Measurements from ENCODE around the gene ITGAE.

ITGAE gene

GRCh38 chr17:3817851-3818605, 17.0 kb upstream of the ITGAE start:
- POLR2A ChIA-PET, result no interaction called here
- 98% methylated on average over 10 of the region's 12 CpGs for WGBS (ENCODE audit: insufficient coverage)
- peaks cover 30 to 82% (median 58%) of the 10 kb centered on the region in 4 experiments for H3K36me3 ChIP-seq (ENCODE audit: control insufficient read depth in 4 of 4, insufficient read depth in 4 of 4, low read length in 3 of 4)
- peaks cover 0 to 5% (median 0%) of the 10 kb centered on the region in 4 experiments for H3K4me1 ChIP-seq (ENCODE audit: control extremely low read depth in 1 of 4, control insufficient read depth in 4 of 4, insufficient read depth in 4 of 4, low read length in 3 of 4)
- H3K27me3 ChIP-seq (replicated peaks in 2 of 5; ENCODE audit: control insufficient read depth in 4 of 5, insufficient read depth in 5 of 5, low read length in 4 of 5), result no peaks in the 10 kb centered on the region
- no peak overlapping the region for H3K4me3 ChIP-seq (ENCODE audit: control insufficient read depth in 1 of 7, extremely low read depth in 1 of 7, insufficient read depth in 4 of 7, low read depth in 2 of 7, low read length in 6 of 7)
- no peak overlapping the region for H3K27ac ChIP-seq (ENCODE audit: insufficient read depth in 1 of 2, low read depth in 1 of 2, low read length in 2 of 2, poor library complexity in 1 of 2, severe bottlenecking in 2 of 2)
- no peaks in the 10 kb centered on the region for H3K9me3 ChIP-seq (ENCODE audit: control extremely low read depth in 1 of 5, control insufficient read depth in 4 of 5, insufficient read depth in 2 of 5, low read depth in 1 of 5, low read length in 4 of 5)
- CTCF ChIA-PET, result interaction anchor here (1.0 to 2.5 kb wide), 5 partner anchors 9 to 135 kb away, joined by 3 to 20 read pairs (median 4); no protein-coding TSS in a partner anchor
- DNase-seq, result no peak

- CTCF ChIA-PET, result interaction anchor here (0.6 to 2.2 kb wide), 4 partner anchors 10 to 59 kb away, joined by 3 to 11 read pairs (median 6); partner anchors contain the start of gene ITGAE
- Histone ChIP-seq H3K36me3 (ENCODE audit: control insufficient read depth in 4 of 4, insufficient read depth in 4 of 4, low read length in 3 of 4) (peaks cover 20 to 88% (median 66%) of the 10 kb centered on the region in 4 experiments), H3K27me3 (replicated peaks in 2 of 5; ENCODE audit: control insufficient read depth in 4 of 5, insufficient read depth in 5 of 5, low read length in 4 of 5) (no peaks in the 10 kb centered on the region), H3K9me3 (ENCODE audit: control extremely low read depth in 1 of 5, control insufficient read depth in 4 of 5, insufficient read depth in 2 of 5, low read depth in 1 of 5, low read length in 4 of 5) (no peaks in the 10 kb centered on the region), H3K27ac (ENCODE audit: insufficient read depth in 1 of 2, low read depth in 1 of 2, low read length in 2 of 2, poor library complexity in 1 of 2, severe bottlenecking in 2 of 2) (no peak overlapping the region), H3K4me1 (ENCODE audit: control extremely low read depth in 1 of 4, control insufficient read depth in 4 of 4, insufficient read depth in 4 of 4, low read length in 3 of 4) (no peaks in the 10 kb centered on the region), H3K4me3 (ENCODE audit: control insufficient read depth in 1 of 7, extremely low read depth in 1 of 7, insufficient read depth in 4 of 7, low read depth in 2 of 7, low read length in 6 of 7) (no peak overlapping the region)
- POLR2A ChIA-PET, result interaction anchor here (0.8 kb wide), 1 partner anchor 62 kb away, joined by 3 read pairs; no protein-coding TSS in a partner anchor
- no peak for DNase-seq
- 97% methylated on average over 7 of the region's 7 CpGs for WGBS (ENCODE audit: insufficient coverage)
Observed at GRCh38 chr17:3815925-3816324, 14.9 kb upstream of the ITGAE start.

GRCh38 chr17:3815122-3815521, 14.1 kb upstream of the ITGAE start:
- H3K27ac ChIP-seq (ENCODE audit: insufficient read depth in 1 of 2, low read depth in 1 of 2, low read length in 2 of 2, poor library complexity in 1 of 2, severe bottlenecking in 2 of 2), result no peak overlapping the region
- ChIA-PET POLR2A (no interaction called here), CTCF (interaction anchor here (1.1 to 2.2 kb wide), 4 partner anchors 9 to 78 kb away, joined by 3 to 11 read pairs (median 6); no protein-coding TSS in a partner anchor)
- H3K27me3 ChIP-seq (replicated peaks in 2 of 5; ENCODE audit: control insufficient read depth in 4 of 5, insufficient read depth in 5 of 5, low read length in 4 of 5), result no peaks in the 10 kb centered on the region
- H3K36me3 ChIP-seq (ENCODE audit: control insufficient read depth in 4 of 4, insufficient read depth in 4 of 4, low read length in 3 of 4), result peaks cover 16 to 88% (median 68%) of the 10 kb centered on the region in 4 experiments
- H3K4me1 ChIP-seq (ENCODE audit: control extremely low read depth in 1 of 4, control insufficient read depth in 4 of 4, insufficient read depth in 4 of 4, low read length in 3 of 4), result no peaks in the 10 kb centered on the region
- no peak overlapping the region for H3K4me3 ChIP-seq (ENCODE audit: control insufficient read depth in 1 of 7, extremely low read depth in 1 of 7, insufficient read depth in 4 of 7, low read depth in 2 of 7, low read length in 6 of 7)
- WGBS (ENCODE audit: insufficient coverage), result 97% methylated on average over 3 of the region's 6 CpGs
- no peak for DNase-seq
- H3K9me3 ChIP-seq (ENCODE audit: control extremely low read depth in 1 of 5, control insufficient read depth in 4 of 5, insufficient read depth in 2 of 5, low read depth in 1 of 5, low read length in 4 of 5), result no peaks in the 10 kb centered on the region

GRCh38 chr17:3814361-3814760, 13.4 kb upstream of the ITGAE start:
- ChIA-PET CTCF (interaction anchor here (1.1 to 1.8 kb wide), 3 partner anchors 13 to 77 kb away, joined by 3 to 8 read pairs (median 4); no protein-coding TSS in a partner anchor), POLR2A (no interaction called here)
- Histone ChIP-seq H3K27ac (ENCODE audit: insufficient read depth in 1 of 2, low read depth in 1 of 2, low read length in 2 of 2, poor library complexity in 1 of 2, severe bottlenecking in 2 of 2) (no peak overlapping the region), H3K4me3 (ENCODE audit: control insufficient read depth in 1 of 7, extremely low read depth in 1 of 7, insufficient read depth in 4 of 7, low read depth in 2 of 7, low read length in 6 of 7) (no peak overlapping the region), H3K36me3 (ENCODE audit: control insufficient read depth in 4 of 4, insufficient read depth in 4 of 4, low read length in 3 of 4) (peaks cover 17 to 87% (median 69%) of the 10 kb centered on the region in 4 experiments), H3K27me3 (replicated peaks in 2 of 5; ENCODE audit: control insufficient read depth in 4 of 5, insufficient read depth in 5 of 5, low read length in 4 of 5) (no peaks in the 10 kb centered on the region), H3K9me3 (ENCODE audit: control extremely low read depth in 1 of 5, control insufficient read depth in 4 of 5, insufficient read depth in 2 of 5, low read depth in 1 of 5, low read length in 4 of 5) (no peaks in the 10 kb centered on the region), H3K4me1 (ENCODE audit: control extremely low read depth in 1 of 4, control insufficient read depth in 4 of 4, insufficient read depth in 4 of 4, low read length in 3 of 4) (no peaks in the 10 kb centered on the region)
- WGBS (ENCODE audit: insufficient coverage), result over 99% methylated on average over 13 of the region's 13 CpGs
- DNase-seq, result no peak

DNA sequence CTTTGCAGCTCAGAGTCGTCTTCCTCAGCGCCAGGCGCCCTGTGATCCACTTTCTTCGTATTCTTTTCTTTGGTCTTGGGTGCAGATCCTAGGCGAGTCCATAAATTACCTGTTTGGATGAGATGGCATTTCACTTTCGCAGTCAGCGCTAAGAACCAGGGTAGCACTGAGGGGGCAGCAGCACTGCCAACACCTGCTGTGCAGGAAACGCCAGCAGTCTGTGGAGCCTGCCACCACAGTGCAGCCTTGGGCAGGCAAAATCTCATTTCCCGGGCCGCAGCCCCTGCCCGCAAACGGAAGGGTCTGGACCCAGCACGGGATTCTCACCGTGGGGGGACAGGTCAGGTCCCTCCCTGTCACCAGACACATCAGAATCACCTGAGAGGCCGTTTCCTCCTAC, 12.2 kb upstream of the ITGAE start:
- CTCF ChIA-PET, result interaction anchor here (2.7 to 3.8 kb wide), 2 partner anchors 15 to 75 kb away, joined by 7 to 17 read pairs; no protein-coding TSS in a partner anchor
- Histone ChIP-seq H3K4me1 (ENCODE audit: control extremely low read depth in 1 of 4, control insufficient read depth in 4 of 4, insufficient read depth in 4 of 4, low read length in 3 of 4) (no peaks in the 10 kb centered on the region), H3K4me3 (ENCODE audit: control insufficient read depth in 1 of 7, extremely low read depth in 1 of 7, insufficient read depth in 4 of 7, low read depth in 2 of 7, low read length in 6 of 7) (no peak overlapping the region), H3K36me3 (ENCODE audit: control insufficient read depth in 4 of 4, insufficient read depth in 4 of 4, low read length in 3 of 4) (peaks cover 17 to 88% (median 67%) of the 10 kb centered on the region in 4 experiments), H3K27ac (ENCODE audit: insufficient read depth in 1 of 2, low read depth in 1 of 2, low read length in 2 of 2, poor library complexity in 1 of 2, severe bottlenecking in 2 of 2) (no peak overlapping the region), H3K9me3 (ENCODE audit: control extremely low read depth in 1 of 5, control insufficient read depth in 4 of 5, insufficient read depth in 2 of 5, low read depth in 1 of 5, low read length in 4 of 5) (no peaks in the 10 kb centered on the region), H3K27me3 (replicated peaks in 2 of 5; ENCODE audit: control insufficient read depth in 4 of 5, insufficient read depth in 5 of 5, low read length in 4 of 5) (no peaks in the 10 kb centered on the region)
- POLR2A ChIA-PET, result no interaction called here
- WGBS (ENCODE audit: insufficient coverage), result 97% methylated on average over 14 of the region's 15 CpGs
- DNase-seq, result no peak

DNA sequence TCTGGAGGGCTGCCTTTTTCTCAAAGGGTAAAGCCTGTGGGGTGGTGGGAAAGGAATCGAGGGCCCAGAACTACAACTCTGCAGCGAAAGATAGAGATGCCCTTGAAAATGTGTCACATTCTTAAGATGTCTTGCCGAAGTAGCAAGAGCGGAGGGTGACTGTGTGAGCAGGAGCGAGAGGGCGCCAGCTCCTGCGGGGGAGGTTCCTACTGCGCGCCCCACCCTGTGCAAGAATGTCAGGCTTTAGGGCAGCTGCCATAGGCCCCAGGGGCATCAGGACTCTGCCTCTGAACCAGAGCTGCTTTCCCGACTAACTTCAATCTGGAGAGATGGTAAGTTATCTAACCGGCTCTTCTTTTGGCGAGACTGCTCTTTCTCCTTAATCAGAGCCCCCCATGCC, 11.8 kb upstream of the ITGAE start:
- Histone ChIP-seq H3K36me3 (ENCODE audit: control insufficient read depth in 4 of 4, insufficient read depth in 4 of 4, low read length in 3 of 4) (peaks cover 17 to 87% (median 69%) of the 10 kb centered on the region in 4 experiments), H3K27me3 (replicated peaks in 2 of 5; ENCODE audit: control insufficient read depth in 4 of 5, insufficient read depth in 5 of 5, low read length in 4 of 5) (no peaks in the 10 kb centered on the region), H3K4me1 (ENCODE audit: control extremely low read depth in 1 of 4, control insufficient read depth in 4 of 4, insufficient read depth in 4 of 4, low read length in 3 of 4) (no peaks in the 10 kb centered on the region), H3K9me3 (ENCODE audit: control extremely low read depth in 1 of 5, control insufficient read depth in 4 of 5, insufficient read depth in 2 of 5, low read depth in 1 of 5, low read length in 4 of 5) (no peaks in the 10 kb centered on the region), H3K4me3 (ENCODE audit: control insufficient read depth in 1 of 7, extremely low read depth in 1 of 7, insufficient read depth in 4 of 7, low read depth in 2 of 7, low read length in 6 of 7) (no peak overlapping the region), H3K27ac (ENCODE audit: insufficient read depth in 1 of 2, low read depth in 1 of 2, low read length in 2 of 2, poor library complexity in 1 of 2, severe bottlenecking in 2 of 2) (no peak overlapping the region)
- ChIA-PET CTCF (interaction anchor here (2.7 to 3.8 kb wide), 2 partner anchors 15 to 75 kb away, joined by 7 to 17 read pairs; no protein-coding TSS in a partner anchor), POLR2A (no interaction called here)
- 95% methylated on average over 12 of the region's 12 CpGs for WGBS (ENCODE audit: insufficient coverage)
- no peak for DNase-seq

- 89% methylated on average over 4 of the region's 10 CpGs for WGBS (ENCODE audit: insufficient coverage)
- ChIA-PET POLR2A (interaction anchor here (0.6 kb wide), 1 partner anchor 81 kb away, joined by 5 read pairs; no protein-coding TSS in a partner anchor), CTCF (interaction anchor here (2.7 to 3.8 kb wide), 2 partner anchors 16 to 74 kb away, joined by 7 to 17 read pairs; no protein-coding TSS in a partner anchor)
- H3K9me3 ChIP-seq (ENCODE audit: control extremely low read depth in 1 of 5, control insufficient read depth in 4 of 5, insufficient read depth in 2 of 5, low read depth in 1 of 5, low read length in 4 of 5), result no peaks in the 10 kb centered on the region
- H3K4me1 ChIP-seq (ENCODE audit: control extremely low read depth in 1 of 4, control insufficient read depth in 4 of 4, insufficient read depth in 4 of 4, low read length in 3 of 4), result no peaks in the 10 kb centered on the region
- H3K27ac ChIP-seq (ENCODE audit: insufficient read depth in 1 of 2, low read depth in 1 of 2, low read length in 2 of 2, poor library complexity in 1 of 2, severe bottlenecking in 2 of 2), result no peak overlapping the region
- H3K4me3 ChIP-seq (ENCODE audit: control insufficient read depth in 1 of 7, extremely low read depth in 1 of 7, insufficient read depth in 4 of 7, low read depth in 2 of 7, low read length in 6 of 7), result no peak overlapping the region
- DNase-seq, result no peak
- H3K27me3 ChIP-seq (replicated peaks in 2 of 5; ENCODE audit: control insufficient read depth in 4 of 5, insufficient read depth in 5 of 5, low read length in 4 of 5), result no peaks in the 10 kb centered on the region
- H3K36me3 ChIP-seq (ENCODE audit: control insufficient read depth in 4 of 4, insufficient read depth in 4 of 4, low read length in 3 of 4), result peaks cover 17 to 85% (median 74%) of the 10 kb centered on the region in 4 experiments
Observed at GRCh38 chr17:3812284-3812683, 11.3 kb upstream of the ITGAE start.

Data from common myeloid progenitor, CD34-positive (primary cell).